Activated T-cell treated with anti-CD3 and anti-CD28 coated beads, Interleukin-2, amount 50 U/mL, for 4 hours (primary cell): Measurements from ENCODE around the gene SFT2D3. TPM values are rescaled to one million over a fixed set of nuclear protein-coding genes. Genes with fewer than 3 reads are reported as not detected.

ENCODE experiments used
- ATAC-seq, 2 donors: fragments of 200-7000 bp; cut with Tn5 transposase; one replicate each; pipeline ENCODE4 v1.10.0; 2021
- DNase-seq: peaks from one replicate; pipeline ENCODE4 v3.0.0-alpha.2; 2020
- H3K27me3 Mint-ChIP-seq: one replicate; pipeline ENCODE4 v1.8.0; 2021; ENCODE audit warnings: low read depth, mixed read lengths
- H3K36me3 Mint-ChIP-seq: one replicate; pipeline ENCODE4 v1.8.0; 2022; ENCODE audit warnings: mixed read lengths; ENCODE audit not compliant: insufficient read depth
- H3K4me1 Mint-ChIP-seq: one replicate; pipeline ENCODE4 v1.8.0; 2021; ENCODE audit warnings: low read depth, mixed read lengths
- H3K4me3 Mint-ChIP-seq: one replicate; pipeline ENCODE4 v1.8.0; 2021; ENCODE audit warnings: mild to moderate bottlenecking, moderate library complexity, mixed read lengths
- H3K9me3 Mint-ChIP-seq: one replicate; pipeline ENCODE4 v1.8.0; 2021; ENCODE audit warnings: mixed read lengths
- total RNA-seq, 3 donors: library from RNA; stranded (reverse); gene quantifications; one replicate each; pipeline ENCODE4 v1.2.1, GENCODE V29; 2021

SFT2D3 gene
- total RNA-seq, 3 donors from 2014 or later = 6.4 TPM

DNA sequence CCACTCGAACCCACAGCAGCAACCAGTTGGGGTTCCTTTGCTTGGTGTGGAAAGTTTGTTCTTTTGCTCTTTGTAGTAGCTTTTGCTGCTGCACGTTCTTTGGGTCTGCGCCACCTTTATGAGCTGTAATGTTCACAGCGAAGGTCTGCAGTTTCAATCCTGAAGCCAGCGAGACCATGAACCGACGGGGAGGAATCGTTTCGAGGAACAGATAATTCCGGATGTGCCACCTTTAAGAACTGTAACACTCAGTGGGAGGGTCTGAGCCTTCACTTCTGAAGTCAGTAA is 41.1 kb upstream of the SFT2D3 start:
- Mint-ChIP-seq H3K9me3 (no peaks in the 10 kb centered on the region), H3K36me3 (no peaks in the 10 kb centered on the region), H3K4me3 (no peak overlapping the region), H3K4me1 (no peaks in the 10 kb centered on the region), H3K27me3 (peaks cover 37% of the 10 kb centered on the region)
- DNase-seq = no peak
- ATAC-seq = no peak

- ATAC-seq = no peak
- Mint-ChIP-seq H3K36me3 (no peaks in the 10 kb centered on the region), H3K9me3 (no peaks in the 10 kb centered on the region), H3K4me3 (no peak overlapping the region), H3K27me3 (peaks cover 46% of the 10 kb centered on the region), H3K4me1 (no peaks in the 10 kb centered on the region)
- DNase-seq = no peak
Measured at GRCh38 chr2:127661072-127661649, 40.1 kb upstream of the SFT2D3 start.

- no peaks in the 10 kb centered on the region for H3K9me3 Mint-ChIP-seq
- H3K4me3 Mint-ChIP-seq = no peak overlapping the region
- no peaks in the 10 kb centered on the region for H3K36me3 Mint-ChIP-seq
- no peaks in the 10 kb centered on the region for H3K4me1 Mint-ChIP-seq
- DNase-seq (no peak), ATAC-seq (no peak)
- peaks cover 54% of the 10 kb centered on the region for H3K27me3 Mint-ChIP-seq
Measured at GRCh38 chr2:127661949-127662510, 39.3 kb upstream of the SFT2D3 start.

GRCh38 chr2:127662937-127663565 is 38.2 kb upstream of the SFT2D3 start:
- ATAC-seq (no peak), DNase-seq (no peak)
- Mint-ChIP-seq H3K36me3 (no peaks in the 10 kb centered on the region), H3K4me3 (no peak overlapping the region), H3K27me3 (peaks cover 54% of the 10 kb centered on the region), H3K4me1 (no peaks in the 10 kb centered on the region), H3K9me3 (no peaks in the 10 kb centered on the region)

DNA sequence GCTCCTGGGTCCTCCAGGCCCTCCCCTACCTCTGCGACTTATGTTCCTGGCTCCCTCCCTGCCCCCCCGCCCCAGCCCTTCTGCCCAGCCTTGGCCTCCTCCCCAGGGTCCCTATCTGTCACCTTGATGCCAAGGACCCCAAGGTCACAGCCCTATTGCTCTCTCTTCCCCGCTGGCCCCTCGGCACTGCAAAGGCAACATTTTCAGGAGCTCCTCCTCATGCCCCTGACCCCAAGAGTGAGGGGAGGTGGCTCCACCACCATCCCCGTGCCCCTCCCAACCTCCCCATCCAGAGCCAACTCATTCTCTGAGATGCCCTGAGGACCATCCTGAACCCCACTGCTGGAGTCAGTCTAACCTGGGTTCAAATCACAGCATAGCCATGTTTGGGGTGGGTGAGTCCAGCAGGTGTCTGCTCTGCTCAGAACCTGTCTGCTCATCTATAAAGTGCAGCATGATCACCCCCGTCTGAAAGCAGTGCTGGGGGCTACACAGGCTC is 37.7 kb upstream of the SFT2D3 start:
- Mint-ChIP-seq H3K36me3 (no peaks in the 10 kb centered on the region), H3K9me3 (no peaks in the 10 kb centered on the region), H3K4me3 (no peak overlapping the region), H3K27me3 (peaks cover 54% of the 10 kb centered on the region), H3K4me1 (no peaks in the 10 kb centered on the region)
- ATAC-seq (peak in 1 of 2 donors; percentile 11), DNase-seq (no peak)

DNA sequence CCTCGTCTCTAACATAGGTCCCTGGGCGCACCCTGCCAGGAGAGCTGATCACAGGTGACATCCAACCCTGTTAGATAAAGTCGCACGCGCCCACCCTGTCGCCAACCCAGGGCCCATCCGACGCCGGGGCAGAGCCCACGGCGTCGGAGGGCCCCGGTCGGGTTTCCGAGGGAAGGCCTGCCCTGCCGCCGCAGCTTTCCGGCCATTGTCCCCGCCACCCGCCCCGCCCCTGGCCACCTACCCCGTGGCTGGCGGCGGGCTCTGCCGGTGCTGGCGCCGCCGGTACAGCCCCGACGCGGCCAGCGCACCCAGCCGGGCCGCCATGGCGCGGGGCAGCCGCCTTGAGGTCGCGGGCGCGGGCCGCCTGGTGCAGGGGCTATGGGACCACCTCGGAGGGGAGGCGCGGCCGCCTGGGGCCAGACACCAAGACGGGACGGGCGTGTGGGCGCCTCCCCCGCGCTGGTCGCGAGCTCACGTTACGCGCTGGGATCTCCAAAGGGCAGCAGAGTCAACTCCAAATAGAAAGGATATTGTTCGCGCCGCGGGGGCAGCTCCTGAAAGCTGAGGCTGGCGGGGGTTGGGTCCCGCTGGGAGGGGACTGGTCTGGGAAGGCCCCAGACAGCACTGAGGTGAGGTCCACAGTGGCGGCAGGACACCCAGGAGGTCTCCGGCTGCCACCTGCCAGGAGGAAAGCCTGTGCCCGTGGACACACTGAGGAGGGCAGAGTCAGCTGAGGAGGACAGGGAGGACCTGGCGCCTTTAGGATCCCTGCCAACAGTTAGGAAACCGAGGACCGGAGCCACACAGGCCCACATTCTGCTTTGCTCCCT is 37.0 kb upstream of the SFT2D3 start:
- Mint-ChIP-seq H3K4me3 (no peak overlapping the region), H3K9me3 (no peaks in the 10 kb centered on the region), H3K27me3 (peaks cover 59% of the 10 kb centered on the region), H3K4me1 (no peaks in the 10 kb centered on the region), H3K36me3 (no peaks in the 10 kb centered on the region)
- ATAC-seq = peak in 1 of 2 donors; percentile 24
- no peak for DNase-seq

GRCh38 chr2:127664895-127665225 is 36.4 kb upstream of the SFT2D3 start:
- ATAC-seq = no peak
- H3K36me3 Mint-ChIP-seq = no peaks in the 10 kb centered on the region
- H3K4me1 Mint-ChIP-seq = no peaks in the 10 kb centered on the region
- DNase-seq = no peak
- H3K27me3 Mint-ChIP-seq = peaks cover 62% of the 10 kb centered on the region
- no peaks in the 10 kb centered on the region for H3K9me3 Mint-ChIP-seq
- H3K4me3 Mint-ChIP-seq = no peak overlapping the region

GRCh38 chr2:127665267-127665893 is 35.9 kb upstream of the SFT2D3 start:
- ATAC-seq = no peak
- no peak overlapping the region for H3K4me3 Mint-ChIP-seq
- no peaks in the 10 kb centered on the region for H3K9me3 Mint-ChIP-seq
- no peaks in the 10 kb centered on the region for H3K4me1 Mint-ChIP-seq
- no peak for DNase-seq
- peaks cover 67% of the 10 kb centered on the region for H3K27me3 Mint-ChIP-seq
- no peaks in the 10 kb centered on the region for H3K36me3 Mint-ChIP-seq

GRCh38 chr2:127669056-127669455 is 32.2 kb upstream of the SFT2D3 start:
- no peaks in the 10 kb centered on the region for H3K4me1 Mint-ChIP-seq
- H3K36me3 Mint-ChIP-seq = no peaks in the 10 kb centered on the region
- no peak overlapping the region for H3K4me3 Mint-ChIP-seq
- H3K9me3 Mint-ChIP-seq = no peaks in the 10 kb centered on the region
- ATAC-seq (no peak), DNase-seq (no peak)
- H3K27me3 Mint-ChIP-seq = peaks cover 71% of the 10 kb centered on the region

- ATAC-seq (no peak), DNase-seq (no peak)
- Mint-ChIP-seq H3K9me3 (no peaks in the 10 kb centered on the region), H3K36me3 (no peaks in the 10 kb centered on the region), H3K27me3 (peaks cover 67% of the 10 kb centered on the region), H3K4me1 (peaks cover 5% of the 10 kb centered on the region), H3K4me3 (no peak overlapping the region)
Measured at GRCh38 chr2:127670055-127670956, 31.0 kb upstream of the SFT2D3 start.

DNA sequence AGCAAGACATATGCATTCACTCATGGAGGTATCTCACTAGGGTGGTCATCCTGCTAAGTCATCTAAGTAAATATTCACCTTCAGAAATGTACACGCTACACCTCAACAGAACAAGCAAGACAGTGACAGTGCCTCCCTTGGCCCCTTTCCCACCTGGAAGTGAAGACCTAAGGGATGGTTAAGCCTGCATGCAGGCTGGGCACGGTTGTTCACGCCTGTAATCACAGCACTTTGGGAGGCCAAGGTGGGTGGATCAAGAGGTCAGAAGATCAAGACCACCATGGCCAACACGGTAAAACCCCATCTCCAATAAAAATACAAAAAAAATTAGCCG is 30.4 kb upstream of the SFT2D3 start:
- no peaks in the 10 kb centered on the region for H3K9me3 Mint-ChIP-seq
- peaks cover 65% of the 10 kb centered on the region for H3K27me3 Mint-ChIP-seq
- no peak overlapping the region for H3K4me3 Mint-ChIP-seq
- ATAC-seq = no peak
- H3K4me1 Mint-ChIP-seq = peaks cover 8% of the 10 kb centered on the region
- no peak for DNase-seq
- no peaks in the 10 kb centered on the region for H3K36me3 Mint-ChIP-seq

- H3K4me1 Mint-ChIP-seq = peaks cover 11% of the 10 kb centered on the region
- no peak for ATAC-seq
- peaks cover 64% of the 10 kb centered on the region for H3K27me3 Mint-ChIP-seq
- H3K36me3 Mint-ChIP-seq = no peaks in the 10 kb centered on the region
- H3K4me3 Mint-ChIP-seq = no peak overlapping the region
- no peaks in the 10 kb centered on the region for H3K9me3 Mint-ChIP-seq
- DNase-seq = no peak
Measured at GRCh38 chr2:127671557-127672302, 29.6 kb upstream of the SFT2D3 start.
